HG03103 (cell line): ENCODE measurements around the gene BORCS5.
A peak's percentile ranks its signal among the peaks of the same experiment; 100 is the strongest.
"Not testable (repeated sequence)": the region's sequence is repeated elsewhere in the genome, so short reads cannot be mapped to it uniquely, and the experiment has no call there.

Experiments used
- ATAC-seq: cut with Tn5 transposase; IDR thresholded peaks from one replicate; pipeline ENCODE4 v1.9.1; 2021; ENCODE audit warnings: low read depth; ENCODE audit not compliant: unreplicated experiment

BORCS5 gene

GRCh38 chr12:12452326-12452902, 95.5 kb downstream of the BORCS5 start:
- no peak for ATAC-seq

- ATAC-seq, result no peak
Measured at GRCh38 chr12:12453635-12454034, 96.8 kb downstream of the BORCS5 start.

- ATAC-seq, result no peak
Measured at GRCh38 chr12:12454315-12454714, 97.4 kb downstream of the BORCS5 start.

- ATAC-seq, result no peak
Measured at GRCh38 chr12:12456637-12457036, 99.8 kb downstream of the BORCS5 start.

- ATAC-seq, result no peak
Measured at GRCh38 chr12:12460935-12461922, 104.4 kb downstream of the BORCS5 start.

GRCh38 chr12:12461923-12462315, 105.0 kb downstream of the BORCS5 start:
- ATAC-seq, result no peak

GRCh38 chr12:12465522-12465921, 108.6 kb downstream of the BORCS5 start:
- ATAC-seq, result no peak

GRCh38 chr12:12466157-12466556, 109.3 kb downstream of the BORCS5 start:
- ATAC-seq, result no peak

- ATAC-seq, result no peak
Measured at GRCh38 chr12:12467264-12467663, 110.4 kb downstream of the BORCS5 start.

GRCh38 chr12:12467688-12468261, 110.9 kb downstream of the BORCS5 start:
- ATAC-seq, result no peak

- no peak for ATAC-seq
Measured at GRCh38 chr12:12468575-12468974, 111.7 kb downstream of the BORCS5 start.

GRCh38 chr12:12469386-12469785, 112.5 kb downstream of the BORCS5 start:
- no peak for ATAC-seq

GRCh38 chr12:12470751-12471306, 114.0 kb downstream of the BORCS5 start:
- no peak for ATAC-seq

- not testable (repeated sequence) for ATAC-seq
Measured at GRCh38 chr12:12471982-12472961, 115.4 kb downstream of the BORCS5 start.

GRCh38 chr12:12473223-12473622, 116.3 kb downstream of the BORCS5 start:
- no peak for ATAC-seq

GRCh38 chr12:12474471-12474928, 117.6 kb downstream of the BORCS5 start:
- peak; percentile 30 for ATAC-seq

- peak; percentile 94 for ATAC-seq
Measured at GRCh38 chr12:12474931-12475795, 118.3 kb downstream of the BORCS5 start.

GRCh38 chr12:12476857-12477531, 120.1 kb downstream of the BORCS5 start:
- no peak for ATAC-seq
